ENCODE measurements around the gene FAHD2A. TPM values are rescaled to one million over a fixed set of nuclear protein-coding genes. Genes with fewer than 3 reads are reported as not detected.
"Not testable (repeated sequence)": the region's sequence is repeated elsewhere in the genome, so short reads cannot be mapped to it uniquely, and the experiment has no call there.

FAHD2A gene
- total RNA-seq, 1 experiment from 2014 or later = 23.0 TPM

DNA sequence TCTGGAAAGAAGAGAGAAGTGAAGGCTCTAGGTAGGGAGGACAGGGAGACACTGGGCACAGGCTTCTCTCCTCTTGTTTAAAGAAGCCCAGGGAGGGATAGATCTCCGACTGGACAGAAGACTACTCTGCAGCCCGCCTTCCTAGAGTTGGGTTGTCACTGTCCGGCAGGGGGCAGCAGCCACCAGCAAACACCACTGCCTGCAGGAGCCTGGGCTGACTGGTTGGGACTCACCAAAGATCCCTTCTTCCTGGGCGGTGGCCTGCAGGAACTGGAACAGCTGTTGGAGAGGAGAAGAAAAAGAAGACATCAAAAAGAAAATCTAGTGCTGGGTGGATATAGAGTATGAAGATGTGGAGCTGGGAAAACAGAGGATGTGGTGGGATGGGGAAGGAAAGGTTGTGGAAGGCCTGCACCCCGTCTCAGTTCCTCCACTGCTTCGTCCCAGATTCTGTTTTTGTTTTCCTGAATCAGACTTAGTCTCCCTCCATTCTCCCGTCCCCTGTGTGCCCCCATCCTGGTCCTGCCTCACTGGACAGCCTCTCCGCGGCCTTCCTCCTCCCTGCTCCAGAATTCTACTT is 11.6 kb downstream of the FAHD2A start:
- CTCF ChIA-PET; POLR2A ChIA-PET (ENCODE audit: unreplicated experiment); H3K27ac ChIP-seq; H3K36me3 ChIP-seq (ENCODE audit: low read depth); H3K79me2 ChIP-seq (ENCODE audit: low read depth); H3K4me2 ChIP-seq; H3K9me3 ChIP-seq (ENCODE audit: insufficient read depth, low read depth); H3K9me2 ChIP-seq (ENCODE audit: insufficient read depth); H3K4me3 ChIP-seq; H3K4me1 ChIP-seq (replicated peaks; ENCODE audit: insufficient read depth); H3F3A ChIP-seq (ENCODE audit: insufficient read depth, low read depth); H3K27me3 ChIP-seq (ENCODE audit: insufficient read depth, low read depth); BruUV-seq (replicated peaks); H4K20me1 ChIP-seq (ENCODE audit: insufficient read depth); H2AFZ ChIP-seq: not testable (repeated sequence)
- intact Hi-C loops (cut with micrococcal nuclease; ENCODE audit: unreplicated experiment) = loop anchor here (1.0 kb wide), 2 partner anchors 112 to 315 kb away; no protein-coding TSS in a partner anchor
- DNase-seq = peak; percentile 69 to 88
- TF ChIP-seq, protein P1, sequence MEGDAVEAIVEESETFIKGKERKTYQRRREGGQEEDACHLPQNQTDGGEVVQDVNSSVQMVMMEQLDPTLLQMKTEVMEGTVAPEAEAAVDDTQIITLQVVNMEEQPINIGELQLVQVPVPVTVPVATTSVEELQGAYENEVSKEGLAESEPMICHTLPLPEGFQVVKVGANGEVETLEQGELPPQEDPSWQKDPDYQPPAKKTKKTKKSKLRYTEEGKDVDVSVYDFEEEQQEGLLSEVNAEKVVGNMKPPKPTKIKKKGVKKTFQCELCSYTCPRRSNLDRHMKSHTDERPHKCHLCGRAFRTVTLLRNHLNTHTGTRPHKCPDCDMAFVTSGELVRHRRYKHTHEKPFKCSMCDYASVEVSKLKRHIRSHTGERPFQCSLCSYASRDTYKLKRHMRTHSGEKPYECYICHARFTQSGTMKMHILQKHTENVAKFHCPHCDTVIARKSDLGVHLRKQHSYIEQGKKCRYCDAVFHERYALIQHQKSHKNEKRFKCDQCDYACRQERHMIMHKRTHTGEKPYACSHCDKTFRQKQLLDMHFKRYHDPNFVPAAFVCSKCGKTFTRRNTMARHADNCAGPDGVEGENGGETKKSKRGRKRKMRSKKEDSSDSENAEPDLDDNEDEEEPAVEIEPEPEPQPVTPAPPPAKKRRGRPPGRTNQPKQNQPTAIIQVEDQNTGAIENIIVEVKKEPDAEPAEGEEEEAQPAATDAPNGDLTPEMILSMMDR (conservative IDR thresholded peaks at IDR 0.05) = peak; percentile 97

GRCh38 chr2:95415138-95415537 is 12.6 kb downstream of the FAHD2A start:
- H3F3A ChIP-seq (ENCODE audit: insufficient read depth, low read depth); H3K36me3 ChIP-seq (ENCODE audit: low read depth); H3K4me2 ChIP-seq; H2AFZ ChIP-seq; POLR2A ChIA-PET (ENCODE audit: unreplicated experiment); H3K27me3 ChIP-seq (ENCODE audit: insufficient read depth, low read depth); H3K4me1 ChIP-seq (replicated peaks; ENCODE audit: insufficient read depth); H4K20me1 ChIP-seq (ENCODE audit: insufficient read depth); CTCF ChIA-PET; BruUV-seq (replicated peaks); H3K9me3 ChIP-seq (ENCODE audit: insufficient read depth, low read depth); H3K9me2 ChIP-seq (ENCODE audit: insufficient read depth); H3K27ac ChIP-seq; H3K79me2 ChIP-seq (ENCODE audit: low read depth); DNase-seq; intact Hi-C loops (cut with micrococcal nuclease; ENCODE audit: unreplicated experiment); H3K4me3 ChIP-seq: not testable (repeated sequence)

DNA sequence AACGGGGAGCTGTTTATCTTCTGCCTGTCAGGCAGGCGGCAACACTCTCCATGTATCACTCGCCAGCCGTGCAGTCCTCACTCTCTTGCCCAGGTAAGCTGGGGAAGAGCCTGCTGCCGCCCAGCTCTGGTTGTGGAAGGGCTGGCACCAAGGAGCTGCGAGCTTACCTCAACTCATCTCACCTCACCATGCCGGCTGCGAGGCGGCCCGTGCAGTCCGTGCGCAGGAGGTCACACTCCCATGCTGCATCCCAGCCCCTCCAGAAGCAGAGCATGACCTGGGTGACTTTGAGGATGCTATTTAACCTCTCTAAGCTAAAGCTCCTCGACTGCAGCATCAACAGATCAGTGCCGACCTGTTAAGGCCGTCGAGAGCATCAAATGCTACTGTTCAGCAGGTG is 13.1 kb downstream of the FAHD2A start:
- intact Hi-C loops (cut with micrococcal nuclease; ENCODE audit: unreplicated experiment); H3K4me3 ChIP-seq; H3K4me1 ChIP-seq (replicated peaks; ENCODE audit: insufficient read depth); H3K27me3 ChIP-seq (ENCODE audit: insufficient read depth, low read depth); DNase-seq; H3K79me2 ChIP-seq (ENCODE audit: low read depth); H3K4me2 ChIP-seq; CTCF ChIA-PET; H3K36me3 ChIP-seq (ENCODE audit: low read depth); POLR2A ChIA-PET (ENCODE audit: unreplicated experiment); H2AFZ ChIP-seq; H4K20me1 ChIP-seq (ENCODE audit: insufficient read depth); H3K27ac ChIP-seq; H3F3A ChIP-seq (ENCODE audit: insufficient read depth, low read depth); H3K9me3 ChIP-seq (ENCODE audit: insufficient read depth, low read depth); H3K9me2 ChIP-seq (ENCODE audit: insufficient read depth); BruUV-seq (replicated peaks): not testable (repeated sequence)

- CTCF ChIA-PET; H3K27ac ChIP-seq; POLR2A ChIA-PET (ENCODE audit: unreplicated experiment); H3K9me3 ChIP-seq (ENCODE audit: insufficient read depth, low read depth); H3K4me2 ChIP-seq; H3K9me2 ChIP-seq (ENCODE audit: insufficient read depth); H4K20me1 ChIP-seq (ENCODE audit: insufficient read depth); H3K36me3 ChIP-seq (ENCODE audit: low read depth); DNase-seq; H2AFZ ChIP-seq; H3K4me3 ChIP-seq; H3K4me1 ChIP-seq (replicated peaks; ENCODE audit: insufficient read depth); BruUV-seq (replicated peaks); intact Hi-C loops (cut with micrococcal nuclease; ENCODE audit: unreplicated experiment); H3K27me3 ChIP-seq (ENCODE audit: insufficient read depth, low read depth); H3F3A ChIP-seq (ENCODE audit: insufficient read depth, low read depth); H3K79me2 ChIP-seq (ENCODE audit: low read depth): not testable (repeated sequence)
These were observed 24.8 kb downstream of the FAHD2A start for GRCh38 chr2:95427196-95427867.

DNA sequence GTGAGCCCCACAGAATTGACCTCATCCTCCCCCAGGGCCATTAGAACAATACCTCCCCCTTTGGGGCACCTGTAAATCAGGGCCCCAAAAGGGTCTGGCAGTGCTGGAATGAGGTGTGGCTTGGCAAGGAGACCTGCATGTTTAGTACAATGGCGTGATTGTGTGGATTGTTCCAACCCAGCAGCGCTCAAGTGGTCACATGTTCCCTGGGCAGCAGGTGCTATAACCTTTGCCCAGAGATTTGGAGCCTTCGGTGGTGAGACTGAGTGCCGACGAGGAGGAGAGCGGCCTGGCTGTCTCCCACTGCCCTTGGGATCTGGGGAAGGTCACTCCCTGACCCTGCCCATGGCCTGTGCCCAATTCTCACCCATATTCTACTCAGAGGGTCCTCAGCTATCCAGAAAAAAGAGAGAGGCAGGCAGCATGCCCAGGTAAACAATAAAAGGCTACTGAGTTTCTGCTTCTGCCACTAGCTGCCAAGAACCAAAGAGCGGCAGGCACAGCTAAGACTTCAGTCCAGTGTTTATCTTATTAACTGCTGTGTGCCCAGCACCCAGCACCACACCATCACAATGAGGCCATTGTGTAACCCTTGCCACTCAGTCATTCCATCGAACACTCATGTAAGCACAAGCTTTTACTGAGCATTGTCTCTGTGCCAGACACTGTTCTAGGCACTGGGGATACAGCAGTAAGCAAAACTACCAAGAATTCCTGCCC is 27.4 kb downstream of the FAHD2A start:
- H3K4me3 ChIP-seq; CTCF ChIA-PET; H3K9me2 ChIP-seq (ENCODE audit: insufficient read depth); H3K9me3 ChIP-seq (ENCODE audit: insufficient read depth, low read depth); intact Hi-C loops (cut with micrococcal nuclease; ENCODE audit: unreplicated experiment); H4K20me1 ChIP-seq (ENCODE audit: insufficient read depth); H3K27me3 ChIP-seq (ENCODE audit: insufficient read depth, low read depth); H3K27ac ChIP-seq; H3F3A ChIP-seq (ENCODE audit: insufficient read depth, low read depth); DNase-seq; H3K4me2 ChIP-seq; H3K4me1 ChIP-seq (replicated peaks; ENCODE audit: insufficient read depth); H3K36me3 ChIP-seq (ENCODE audit: low read depth); POLR2A ChIA-PET (ENCODE audit: unreplicated experiment); H2AFZ ChIP-seq; BruUV-seq (replicated peaks); H3K79me2 ChIP-seq (ENCODE audit: low read depth): not testable (repeated sequence)

GRCh38 chr2:95433373-95433772 is 30.9 kb downstream of the FAHD2A start:
- H3K4me3 ChIP-seq; H4K20me1 ChIP-seq (ENCODE audit: insufficient read depth); H3K9me2 ChIP-seq (ENCODE audit: insufficient read depth); H3K36me3 ChIP-seq (ENCODE audit: low read depth); H3K27me3 ChIP-seq (ENCODE audit: insufficient read depth, low read depth); H3F3A ChIP-seq (ENCODE audit: insufficient read depth, low read depth); H2AFZ ChIP-seq; H3K79me2 ChIP-seq (ENCODE audit: low read depth); H3K4me2 ChIP-seq; BruUV-seq (replicated peaks); CTCF ChIA-PET; H3K4me1 ChIP-seq (replicated peaks; ENCODE audit: insufficient read depth); POLR2A ChIA-PET (ENCODE audit: unreplicated experiment); intact Hi-C loops (cut with micrococcal nuclease; ENCODE audit: unreplicated experiment); H3K27ac ChIP-seq; H3K9me3 ChIP-seq (ENCODE audit: insufficient read depth, low read depth); DNase-seq: not testable (repeated sequence)

Measured in PC-9 (cell line).